SKM-1 (cell line): ENCODE data around the gene CNOT4.

ENCODE experiments used
- DNase-seq: peaks from one replicate; lab custom pipeline; 2025; ENCODE audit not compliant: unreplicated experiment; lab: John Stamatoyannopoulos, UW

CNOT4 gene

DNA sequence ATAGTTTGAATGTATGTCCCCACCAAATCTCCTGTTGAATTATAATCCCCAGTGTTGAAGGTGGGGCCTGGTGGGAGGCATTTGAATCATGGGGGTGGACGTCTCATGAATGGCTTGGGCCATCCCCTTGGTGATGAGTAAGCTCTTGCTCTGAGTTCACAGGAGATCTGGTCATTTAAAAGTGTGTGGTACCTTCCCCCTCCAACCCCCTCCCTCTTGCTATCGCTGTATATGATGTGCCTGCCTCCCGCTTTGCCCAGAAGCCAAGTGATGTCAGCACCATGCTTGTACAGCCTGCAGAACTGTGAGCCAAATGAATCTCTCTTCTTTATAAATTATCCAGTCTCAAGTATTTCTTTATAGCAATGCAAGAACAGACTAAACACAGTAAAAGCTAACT is 103.0 kb downstream of the CNOT4 start:
- no peak for DNase-seq

DNA sequence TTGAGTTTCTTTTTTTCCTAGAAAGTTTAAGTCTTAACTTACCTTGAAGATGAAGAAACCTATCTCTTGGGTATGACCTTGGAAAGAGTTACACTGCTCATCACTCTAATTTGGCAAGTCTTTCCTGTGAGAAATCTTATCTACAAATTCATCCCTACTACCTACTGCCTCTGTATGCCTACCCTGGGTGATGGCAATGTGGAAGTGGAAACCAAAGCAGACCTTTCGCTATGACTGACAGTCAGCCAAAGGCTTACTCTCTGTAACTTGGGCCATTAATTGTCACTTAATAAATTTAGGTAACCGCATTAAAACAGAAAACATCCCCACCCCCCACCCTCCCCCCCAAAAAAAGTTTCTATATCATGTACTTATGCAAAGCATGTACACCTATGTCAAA is 103.9 kb downstream of the CNOT4 start:
- DNase-seq = no peak

GRCh38 chr7:135403302-135403701 is 106.6 kb downstream of the CNOT4 start:
- no peak for DNase-seq

DNA sequence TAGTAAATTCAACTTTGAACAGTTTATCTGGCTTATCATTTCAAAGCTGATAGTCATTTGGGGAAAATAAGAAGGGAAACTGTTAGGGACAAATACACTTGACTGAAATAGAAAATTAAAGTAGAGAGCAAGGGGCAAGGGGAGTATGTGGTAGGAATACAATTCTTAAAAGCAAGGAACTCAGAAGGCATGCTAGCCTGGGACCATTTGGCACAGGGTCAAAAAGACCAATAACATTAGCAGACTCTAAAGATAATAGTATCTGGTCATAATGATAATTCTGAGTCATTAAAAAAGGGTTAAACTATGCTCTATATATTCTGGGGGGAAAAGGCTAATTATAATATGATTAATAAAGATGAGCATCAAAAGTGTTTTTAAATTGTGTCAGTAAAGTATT is 112.2 kb downstream of the CNOT4 start:
- DNase-seq = no peak

- no peak for DNase-seq
Observed at GRCh38 chr7:135392701-135393100, 117.2 kb downstream of the CNOT4 start.

DNA sequence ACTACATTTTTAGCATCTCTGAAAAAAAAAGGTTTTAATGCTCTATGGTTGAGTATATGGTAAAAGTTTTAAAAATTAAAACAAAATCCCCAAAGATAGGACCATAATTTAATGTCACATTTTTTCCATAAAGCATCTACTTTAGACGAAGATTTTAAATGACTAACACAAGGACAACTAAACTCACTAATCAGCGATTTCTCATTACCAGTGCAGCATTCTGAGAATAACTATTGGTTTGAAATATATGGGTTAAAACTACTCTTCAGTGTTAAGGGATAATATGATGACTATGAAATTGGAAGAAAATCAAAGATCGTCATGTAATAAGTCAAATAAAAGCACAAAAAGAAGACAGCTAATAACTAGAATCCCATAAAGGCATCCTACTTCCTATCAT is 118.4 kb downstream of the CNOT4 start:
- DNase-seq = no peak

- DNase-seq = no peak
Observed at GRCh38 chr7:135390829-135391228, 119.1 kb downstream of the CNOT4 start.

DNA sequence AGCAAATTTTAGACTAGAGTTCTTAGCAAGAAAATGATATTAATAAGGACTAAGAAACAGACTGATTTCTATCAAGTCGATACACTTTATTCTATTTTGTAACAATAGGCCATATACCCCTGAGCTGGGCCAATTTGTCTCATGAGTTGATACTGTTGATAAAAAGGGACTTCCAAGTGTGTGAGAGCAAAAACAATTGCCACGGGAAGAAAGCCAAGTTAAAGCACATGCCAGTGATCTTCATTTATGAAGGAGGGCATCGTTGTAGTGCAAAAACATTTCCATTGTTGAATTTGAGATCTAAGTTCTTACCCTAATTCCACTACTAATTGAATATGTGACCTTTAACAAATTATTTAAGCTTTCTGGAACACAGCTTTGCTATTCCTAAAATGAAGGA is 119.9 kb downstream of the CNOT4 start:
- DNase-seq = no peak

DNA sequence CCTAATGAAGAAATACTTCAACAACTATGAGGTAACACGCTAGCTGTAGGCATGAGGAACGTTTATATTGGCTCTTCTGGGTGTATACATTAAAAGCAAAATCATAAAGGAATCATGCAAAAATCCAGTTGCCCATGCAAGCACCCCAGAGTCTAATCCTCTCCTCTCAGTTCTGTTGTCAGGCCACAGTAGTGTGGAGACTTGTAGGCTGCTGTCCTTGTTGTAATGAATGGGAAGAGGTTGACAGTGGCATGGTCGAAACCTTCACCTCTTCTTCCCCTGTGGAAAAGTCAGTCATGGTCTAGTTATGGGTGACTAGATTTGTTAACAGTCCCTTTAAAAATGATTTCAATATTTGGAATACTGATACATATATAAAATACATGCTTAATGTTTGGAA is 121.3 kb downstream of the CNOT4 start:
- DNase-seq = no peak

DNA sequence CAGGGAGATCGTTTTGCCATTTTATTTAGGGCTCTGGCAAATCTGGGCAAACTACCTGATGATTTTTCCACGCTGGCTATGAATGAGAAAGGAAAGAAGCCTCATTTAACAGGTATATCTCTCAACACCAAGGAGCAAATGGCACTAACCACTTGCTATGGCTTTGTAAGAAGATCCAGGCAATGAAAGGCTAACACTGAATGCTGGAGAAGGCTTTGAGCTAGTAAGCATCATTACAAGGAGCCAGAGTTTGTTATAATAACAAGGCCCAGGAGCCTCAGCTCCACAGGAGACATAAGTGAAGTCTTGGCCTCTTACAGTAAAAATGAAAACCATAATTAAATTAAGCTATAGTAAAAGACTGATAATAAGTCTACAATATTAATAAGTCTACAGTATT is 123.1 kb downstream of the CNOT4 start:
- DNase-seq = no peak

DNA sequence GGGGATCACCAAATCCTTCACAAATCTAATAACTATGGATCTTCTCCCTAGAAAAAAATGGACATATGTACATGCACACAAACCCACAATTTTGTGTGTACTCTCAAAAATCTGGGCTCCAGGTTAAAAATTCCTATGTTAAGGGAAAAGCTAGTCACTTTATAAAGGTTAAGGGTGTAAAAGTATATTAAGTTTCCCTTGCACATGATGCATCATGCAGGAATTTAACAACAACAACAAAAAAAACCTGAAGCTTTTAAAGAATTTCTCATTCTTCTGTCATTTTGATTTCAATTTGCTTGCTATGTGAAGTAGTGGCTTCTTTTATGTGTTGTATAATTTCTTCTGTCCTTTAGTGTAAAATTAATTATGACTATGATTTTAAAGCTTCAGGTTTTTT is 123.7 kb downstream of the CNOT4 start:
- DNase-seq = no peak

DNA sequence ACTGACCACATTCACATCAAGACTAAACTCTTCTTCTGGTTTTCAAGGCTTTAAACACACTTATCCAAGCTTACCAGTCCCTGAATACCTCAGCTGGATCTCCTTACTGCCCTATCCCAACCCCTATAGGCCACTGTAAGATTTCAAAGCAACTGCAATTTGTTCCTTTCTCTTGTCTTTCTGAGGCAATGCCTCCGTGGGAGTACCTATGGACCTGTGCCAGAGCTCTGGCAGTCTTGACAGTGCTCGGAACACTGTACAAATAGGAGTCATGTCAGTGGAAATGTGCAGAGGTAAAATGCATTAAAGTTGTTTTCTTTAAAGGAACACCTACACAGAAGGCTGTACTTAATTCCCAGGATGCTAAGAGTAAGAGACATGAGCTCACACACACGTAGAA is 124.7 kb downstream of the CNOT4 start:
- DNase-seq = no peak

DNA sequence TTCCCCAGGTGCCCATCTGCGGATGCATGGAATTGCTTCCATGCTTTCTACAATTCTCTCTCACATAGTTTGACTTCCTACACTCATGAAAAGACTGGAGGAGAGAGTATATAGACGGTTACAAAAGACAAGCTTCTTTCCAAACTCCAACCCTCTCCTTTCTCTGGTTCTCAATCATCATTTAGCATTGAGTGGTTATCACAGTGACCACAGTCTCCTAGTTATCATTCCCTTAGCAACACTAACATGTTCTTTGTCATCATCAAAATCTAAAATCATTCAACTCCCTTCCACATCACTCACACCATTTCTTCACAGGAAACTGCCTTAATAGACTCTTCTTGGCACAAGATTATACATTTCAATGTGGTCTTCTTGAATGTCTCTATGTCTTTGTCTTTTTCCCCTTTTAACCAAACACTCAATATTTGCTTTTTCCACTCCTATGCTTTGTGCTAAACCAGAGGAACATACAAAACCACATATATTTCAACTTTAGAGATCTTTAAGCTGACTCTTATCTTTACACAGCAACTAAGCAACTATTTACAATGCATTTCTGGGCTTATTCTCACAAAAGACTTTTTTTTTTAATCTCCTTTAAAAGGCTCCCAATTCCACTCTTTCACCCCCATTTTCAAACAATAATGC is 126.3 kb downstream of the CNOT4 start:
- DNase-seq = no peak

DNA sequence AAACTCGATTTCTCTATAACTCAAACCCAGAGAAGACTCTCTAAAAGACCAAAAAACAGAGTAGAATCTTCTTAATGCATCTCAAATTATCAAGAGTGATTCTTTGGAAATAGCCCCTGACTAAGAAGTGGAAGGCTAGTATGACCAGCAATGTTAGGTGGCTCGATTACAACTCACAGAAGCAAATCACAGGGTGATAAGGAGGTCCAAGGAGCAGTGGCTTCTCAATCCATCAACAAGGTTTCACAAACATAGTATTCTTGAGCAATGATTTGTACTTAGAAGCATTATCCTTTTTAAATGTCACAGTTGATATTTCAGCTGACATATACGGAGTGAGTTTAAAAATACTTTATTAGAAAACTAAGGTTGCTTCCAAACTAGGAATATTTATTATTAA is 127.7 kb downstream of the CNOT4 start:
- DNase-seq = no peak

DNA sequence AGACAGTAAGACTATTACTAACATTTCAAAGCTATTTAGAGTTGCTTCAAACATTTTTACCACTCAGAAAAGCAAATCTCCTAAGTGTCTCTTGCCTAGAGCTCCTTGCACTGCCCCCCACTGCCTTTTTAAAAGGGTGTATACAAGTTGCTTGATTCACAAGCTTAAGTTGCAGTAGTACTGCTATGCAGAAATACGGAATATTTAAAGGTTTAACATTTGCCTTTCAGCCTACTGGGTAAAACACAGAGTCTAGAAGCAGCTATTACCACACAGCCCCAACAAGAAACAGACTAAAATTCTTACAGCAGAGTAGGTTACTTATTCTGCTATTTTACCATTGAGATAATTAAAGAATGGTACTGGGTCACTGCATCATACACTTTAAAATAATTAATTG is 128.5 kb downstream of the CNOT4 start:
- DNase-seq = no peak

DNA sequence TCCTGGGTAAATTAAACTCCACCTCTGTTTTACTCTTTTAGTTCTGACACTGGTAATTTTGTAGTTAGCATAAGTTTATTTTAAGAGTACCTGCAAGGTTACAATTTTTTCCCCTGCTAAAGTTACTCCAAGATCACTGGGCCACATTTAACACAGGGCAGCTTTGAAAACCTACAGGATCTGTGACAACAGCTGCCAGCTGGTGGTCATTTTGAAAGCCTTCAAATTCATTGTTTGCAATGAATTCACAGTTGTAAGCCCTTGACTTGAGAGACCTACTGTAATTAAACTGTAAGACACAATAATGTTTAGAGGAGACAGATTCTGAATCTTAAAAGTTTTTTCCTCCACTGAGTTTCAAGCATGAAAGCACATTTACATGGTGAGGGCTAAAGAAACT is 129.6 kb downstream of the CNOT4 start:
- no peak for DNase-seq

DNA sequence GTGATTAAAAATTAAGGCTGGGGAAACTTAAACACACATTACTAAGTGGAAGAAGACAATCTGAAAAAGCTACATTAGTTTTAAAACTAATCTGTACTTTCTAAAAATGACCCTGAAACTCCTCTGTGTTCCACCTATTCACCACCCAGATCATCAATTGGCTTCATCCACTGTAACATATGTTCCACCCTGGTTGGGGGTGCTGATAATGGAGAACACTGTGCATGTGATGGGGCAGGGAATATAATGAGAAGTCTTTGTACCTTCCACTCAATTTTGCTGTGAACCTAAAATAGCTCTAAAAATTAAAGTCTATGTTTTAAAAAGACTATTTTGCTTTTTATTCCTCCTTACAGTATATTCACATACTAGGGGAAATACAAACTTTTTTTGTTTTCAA is 132.7 kb downstream of the CNOT4 start:
- no peak for DNase-seq

GRCh38 chr7:135375908-135376699 is 133.8 kb downstream of the CNOT4 start:
- no peak for DNase-seq

DNA sequence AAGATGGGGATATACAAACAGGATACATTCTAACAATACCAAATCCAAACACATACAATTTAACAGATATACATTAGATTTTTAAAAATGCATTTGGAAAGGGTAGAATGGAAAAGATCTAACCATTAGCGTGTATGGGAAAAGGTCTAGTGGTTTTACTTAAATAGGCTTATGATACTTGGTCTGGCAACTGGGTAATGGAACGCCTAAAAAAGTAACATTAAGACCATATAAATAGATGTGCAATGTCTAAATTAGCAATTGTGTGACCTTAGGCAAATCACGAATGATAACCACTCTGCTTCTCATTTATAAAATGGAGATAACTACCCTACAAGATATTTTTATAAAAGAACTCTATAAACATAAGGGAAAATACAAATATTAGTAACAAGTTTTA is 135.2 kb downstream of the CNOT4 start:
- no peak for DNase-seq

GRCh38 chr7:135372222-135372621 is 137.7 kb downstream of the CNOT4 start:
- DNase-seq = no peak

GRCh38 chr7:135370656-135371055 is 139.2 kb downstream of the CNOT4 start:
- no peak for DNase-seq

DNA sequence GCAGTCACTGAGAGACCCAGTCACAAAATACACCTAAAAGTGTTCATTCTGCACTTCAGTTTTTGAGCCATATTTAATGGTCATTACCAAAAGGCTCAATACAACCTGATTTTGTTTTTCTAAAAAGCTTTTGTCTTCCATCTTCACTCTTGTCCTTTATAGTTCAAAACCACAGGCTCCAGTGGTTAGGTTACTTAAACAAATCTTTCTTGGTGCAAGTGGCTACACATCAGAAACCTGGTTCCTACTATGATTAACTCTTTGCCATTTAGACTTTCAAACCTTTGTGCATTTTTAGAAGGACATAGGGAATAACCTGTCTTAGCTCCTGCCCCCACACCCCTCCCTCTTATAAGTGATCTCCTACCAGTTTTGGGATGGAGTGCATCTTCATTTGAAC is 140.5 kb downstream of the CNOT4 start:
- no peak for DNase-seq
